Left hindlimb (tissue), 1 donor: Measurements from ENCODE around the gene SCNN1G.

Experiments
- DNase-seq: peaks from one replicate; pipeline ENCODE4 v3.0.0-alpha.2; 2018

Gene SCNN1G

GRCh38 chr16:23155445-23156049 lies 27.0 kb upstream of the SCNN1G start:
- no peak for DNase-seq

GRCh38 chr16:23156110-23156509 lies 26.4 kb upstream of the SCNN1G start:
- DNase-seq = no peak

GRCh38 chr16:23156946-23157460 lies 25.5 kb upstream of the SCNN1G start:
- no peak for DNase-seq

DNA sequence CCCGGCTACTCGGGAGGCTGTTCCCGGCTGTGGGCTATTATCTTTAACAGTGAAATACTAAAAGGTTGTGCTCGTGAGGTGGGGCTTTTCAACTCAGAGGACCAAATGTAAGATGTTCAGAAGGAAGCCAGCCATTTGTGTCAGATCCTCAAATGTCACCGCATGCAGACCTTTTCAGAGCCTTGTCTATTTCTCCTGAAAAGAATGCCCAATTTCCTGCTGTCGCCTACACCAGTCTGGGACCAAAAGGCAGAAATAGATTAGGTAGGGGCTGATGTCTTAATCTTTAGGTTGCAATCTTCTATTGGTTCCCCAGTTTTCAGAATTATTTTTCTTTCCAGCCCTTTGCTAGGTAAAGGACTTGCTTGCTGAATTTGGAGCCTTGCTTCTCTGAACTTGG lies 24.4 kb upstream of the SCNN1G start:
- no peak for DNase-seq

DNA sequence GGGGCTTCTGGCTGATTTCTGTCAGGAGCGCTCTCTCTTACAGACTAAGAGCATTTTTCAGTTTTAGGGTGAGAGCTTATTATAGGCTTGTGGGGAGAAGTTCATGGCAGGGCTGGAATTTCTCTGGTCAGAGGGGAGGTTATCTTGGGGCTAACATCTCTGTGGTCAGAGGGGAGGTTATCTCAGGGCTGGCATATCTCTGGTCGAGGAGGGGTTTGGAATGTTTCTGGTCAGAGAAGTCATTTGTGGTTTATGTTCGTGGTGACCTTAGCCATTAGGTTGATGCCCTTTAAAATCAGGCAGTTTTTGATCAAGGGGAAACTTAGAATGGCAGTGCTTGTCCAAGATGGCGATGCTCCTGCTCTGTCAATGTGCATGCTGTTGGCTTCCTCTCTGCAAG lies 22.5 kb upstream of the SCNN1G start:
- no peak for DNase-seq

DNA sequence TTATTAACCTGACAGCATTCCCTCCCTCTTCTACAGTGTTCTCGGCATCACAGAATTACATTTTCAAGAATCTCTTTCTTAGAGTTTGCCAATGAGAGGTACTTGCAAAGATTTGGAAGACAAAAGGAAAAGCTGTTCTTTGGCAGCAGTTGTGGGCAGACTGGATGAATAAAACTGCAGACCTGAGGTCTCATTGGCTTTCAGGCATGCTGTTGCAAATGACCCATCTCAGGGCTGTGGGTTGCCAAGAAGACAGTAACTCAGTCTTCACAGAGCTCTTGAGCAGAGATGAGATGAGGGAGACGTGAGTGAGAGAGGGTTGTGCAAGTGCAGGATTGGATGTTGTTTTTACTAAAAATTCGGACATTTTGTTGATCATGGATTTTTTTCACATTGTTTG lies 22.0 kb upstream of the SCNN1G start:
- DNase-seq = no peak

DNA sequence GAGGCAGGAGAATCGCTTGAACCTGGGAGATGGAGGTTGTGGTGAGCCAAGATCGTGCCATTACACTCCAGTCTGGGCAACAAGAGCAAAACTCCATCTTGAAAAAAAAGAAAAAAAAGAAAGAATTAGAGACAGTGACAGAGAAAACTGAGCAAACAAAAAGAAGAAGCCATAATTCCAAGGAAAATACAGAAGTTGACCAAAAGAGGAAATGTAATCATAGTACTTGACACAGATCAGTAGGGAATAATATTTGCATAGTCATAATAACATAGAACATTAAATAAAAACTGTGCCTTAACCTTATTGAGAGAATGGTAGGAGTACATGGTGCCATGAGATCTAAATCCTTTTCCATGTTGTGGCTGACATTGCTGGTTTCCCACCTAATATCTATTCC lies 18.6 kb upstream of the SCNN1G start:
- DNase-seq = no peak

DNA sequence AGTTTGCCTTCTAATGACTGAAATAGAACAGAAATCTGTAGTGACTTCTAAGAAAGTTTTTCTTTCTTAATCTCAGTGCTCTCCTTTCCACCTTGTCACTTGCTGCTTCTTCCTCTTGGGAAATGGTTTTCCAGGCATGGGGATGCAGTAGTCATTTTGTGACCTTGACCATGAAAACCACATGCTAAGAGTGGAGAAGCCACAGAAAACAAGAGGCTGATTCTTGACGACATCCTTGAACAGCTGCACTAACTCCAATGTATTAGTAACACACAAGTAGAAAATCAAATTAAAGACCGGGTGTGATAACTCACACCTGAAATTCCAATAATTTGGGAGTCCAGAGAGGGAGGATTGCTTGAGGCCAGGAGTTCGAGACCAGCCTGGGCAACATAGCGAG lies 17.8 kb upstream of the SCNN1G start:
- no peak for DNase-seq

- DNase-seq = no peak
These were observed 10.0 kb upstream of the SCNN1G start for GRCh38 chr16:23172583-23172982.

DNA sequence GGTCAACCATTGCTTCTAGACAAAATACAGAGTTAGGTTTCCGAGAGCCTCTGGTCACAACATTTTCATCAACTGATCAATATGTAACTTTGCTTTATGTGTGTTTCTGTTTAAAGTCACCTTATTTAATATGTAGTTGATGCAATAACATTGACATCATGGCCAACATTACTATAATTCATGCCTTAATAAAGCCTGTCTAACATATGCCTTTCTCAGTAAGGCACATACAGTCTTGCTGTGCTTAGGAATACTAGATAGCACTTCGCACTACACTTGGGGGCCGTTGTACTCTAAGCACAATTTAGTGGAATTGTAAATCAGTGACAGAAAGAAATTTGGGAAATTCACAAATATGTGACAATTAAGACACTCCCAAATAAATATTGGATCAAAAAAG lies 9.6 kb upstream of the SCNN1G start:
- DNase-seq = no peak

GRCh38 chr16:23174622-23175021 lies 7.9 kb upstream of the SCNN1G start:
- no peak for DNase-seq

- no peak for DNase-seq
These were observed 6.9 kb upstream of the SCNN1G start for GRCh38 chr16:23175651-23176050.

GRCh38 chr16:23181506-23181905 lies 1.0 kb upstream of the SCNN1G start:
- no peak for DNase-seq

GRCh38 chr16:23182206-23182678 lies 303 bp upstream of the SCNN1G start:
- peak; percentile 46 for DNase-seq

- no peak for DNase-seq
These were observed 958 bp downstream of the SCNN1G start for GRCh38 chr16:23183543-23183862.

DNA sequence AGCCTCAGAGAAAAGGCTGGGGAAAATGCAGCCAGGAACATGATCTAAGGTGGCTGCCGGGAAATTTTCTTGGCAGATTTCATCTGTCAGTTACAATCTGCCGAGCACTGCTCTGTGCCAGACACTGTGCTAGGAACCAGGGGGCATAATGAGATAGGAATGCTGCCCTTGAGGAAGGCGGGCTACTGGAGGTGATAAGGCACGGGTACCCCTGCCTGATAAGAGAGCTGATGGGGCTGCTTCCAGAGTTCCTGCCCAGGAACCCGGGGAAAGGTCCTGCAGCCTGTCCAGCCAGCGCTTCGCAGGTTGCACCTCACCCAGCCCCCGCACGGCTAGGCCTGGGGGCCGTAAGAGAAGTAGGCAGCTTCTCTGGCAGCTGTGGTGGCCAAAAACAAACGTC lies 3.1 kb downstream of the SCNN1G start:
- no peak for DNase-seq

GRCh38 chr16:23186171-23186570 lies 3.6 kb downstream of the SCNN1G start:
- DNase-seq = no peak

DNA sequence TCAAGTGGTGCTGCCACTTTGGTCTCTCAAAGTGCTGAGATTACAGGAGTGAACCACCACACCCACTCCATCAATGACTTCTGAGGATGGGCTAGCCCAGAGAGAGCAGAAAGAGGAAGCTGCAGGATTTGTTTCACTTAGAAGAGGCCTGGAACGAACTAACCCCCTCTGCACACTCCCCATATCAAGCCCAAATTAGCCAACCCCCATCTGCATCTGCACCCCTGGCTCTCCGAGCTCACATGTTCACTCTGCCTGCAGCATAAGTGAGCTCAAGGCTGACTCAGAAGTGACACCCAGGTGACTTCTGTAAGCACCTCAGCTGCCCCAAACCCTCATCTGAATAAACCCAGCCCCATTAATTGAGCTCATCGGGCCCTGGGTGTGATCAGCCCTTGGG lies 4.8 kb downstream of the SCNN1G start:
- DNase-seq = no peak

- no peak for DNase-seq
These were observed 6.4 kb downstream of the SCNN1G start for GRCh38 chr16:23188911-23189310.

DNA sequence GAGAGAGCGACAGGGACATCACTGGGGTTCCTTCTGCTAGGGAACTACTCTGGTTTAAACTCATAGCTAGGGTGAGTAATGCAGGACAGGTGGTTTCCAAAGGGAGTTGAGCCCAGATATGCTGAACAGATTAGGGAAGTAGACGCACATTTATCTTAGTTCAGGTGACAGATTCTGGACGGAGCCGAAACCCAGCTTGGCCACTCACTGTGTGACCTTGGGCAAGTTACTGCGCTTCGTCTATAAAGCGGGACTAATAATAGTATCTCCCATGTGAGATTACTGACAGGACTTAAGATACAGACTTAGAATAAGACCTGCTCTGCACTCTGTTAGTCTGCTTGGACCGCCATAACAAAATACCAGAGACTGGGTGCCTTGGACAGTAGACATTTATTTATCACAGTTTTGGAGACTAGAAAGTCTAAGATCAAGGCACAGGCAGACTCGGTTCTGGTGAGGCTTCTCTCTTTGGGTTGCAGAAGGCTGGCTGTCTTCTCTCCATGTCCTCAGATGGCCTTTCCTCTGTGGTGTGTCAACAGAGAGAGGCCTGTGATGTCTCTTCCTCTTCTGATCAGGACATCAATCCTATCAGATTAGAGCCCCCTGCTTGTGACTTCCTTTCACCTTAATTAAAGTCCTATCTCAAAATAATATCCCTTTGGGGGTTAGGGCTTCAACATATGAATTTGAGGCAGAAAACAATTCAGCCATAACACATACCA lies 12.1 kb downstream of the SCNN1G start:
- DNase-seq = no peak

DNA sequence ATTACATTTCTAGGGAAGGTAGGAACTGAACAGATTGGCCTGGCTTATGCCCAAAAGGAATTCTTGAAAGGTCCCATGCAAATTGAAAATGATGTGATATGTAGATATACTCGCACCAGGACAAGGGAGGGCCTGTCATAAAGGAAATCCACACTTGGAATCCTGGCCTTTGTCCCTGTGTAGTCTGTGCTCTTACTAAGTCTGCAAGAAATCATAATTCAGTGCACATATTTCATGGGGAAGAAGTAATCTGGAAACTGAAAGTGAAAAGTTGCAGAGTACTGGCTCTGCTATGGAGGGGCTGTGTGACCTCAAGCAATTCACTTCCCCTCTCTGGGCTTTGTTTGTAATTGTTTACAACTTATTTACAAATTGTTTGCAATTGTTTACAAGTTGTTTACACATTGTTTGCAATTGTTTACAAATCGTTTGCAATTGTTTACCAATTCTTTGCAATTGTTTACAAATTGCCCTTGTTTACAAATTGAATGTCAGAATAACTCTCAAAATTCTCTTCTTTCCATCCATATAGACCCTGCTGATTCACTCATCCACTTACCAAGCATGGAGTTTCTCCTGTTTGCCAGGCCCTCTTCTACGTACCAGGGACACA lies 12.9 kb downstream of the SCNN1G start:
- no peak for DNase-seq

- DNase-seq = no peak
These were observed 14.0 kb downstream of the SCNN1G start for GRCh38 chr16:23196539-23196938.

GRCh38 chr16:23202166-23202565 lies 19.6 kb downstream of the SCNN1G start:
- no peak for DNase-seq

- DNase-seq = no peak
These were observed 24.4 kb downstream of the SCNN1G start for GRCh38 chr16:23206986-23207385.
